Measurements from ENCODE around the gene MPC1.

DNA sequence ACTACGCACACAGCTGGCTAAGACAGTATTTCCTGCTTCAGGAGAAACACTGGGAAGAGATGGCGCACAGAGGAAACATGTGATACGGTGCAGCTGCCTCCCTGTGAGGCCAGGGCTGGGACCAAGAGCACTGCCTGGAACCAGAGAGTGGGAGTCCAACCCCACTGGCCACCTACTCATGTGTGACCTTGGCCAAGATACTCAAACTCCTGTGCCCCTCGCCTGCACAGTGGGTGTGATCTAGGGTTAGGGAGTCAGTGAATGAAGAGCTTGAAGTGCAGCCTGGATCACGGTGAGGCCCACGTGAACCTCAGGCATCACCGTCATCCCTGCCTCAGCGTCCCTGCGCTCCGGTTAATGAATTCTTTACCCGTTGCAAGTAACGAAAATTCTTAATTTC is 41.7 kb upstream of the MPC1 start:
- TF ChIP-seq, protein P1, sequence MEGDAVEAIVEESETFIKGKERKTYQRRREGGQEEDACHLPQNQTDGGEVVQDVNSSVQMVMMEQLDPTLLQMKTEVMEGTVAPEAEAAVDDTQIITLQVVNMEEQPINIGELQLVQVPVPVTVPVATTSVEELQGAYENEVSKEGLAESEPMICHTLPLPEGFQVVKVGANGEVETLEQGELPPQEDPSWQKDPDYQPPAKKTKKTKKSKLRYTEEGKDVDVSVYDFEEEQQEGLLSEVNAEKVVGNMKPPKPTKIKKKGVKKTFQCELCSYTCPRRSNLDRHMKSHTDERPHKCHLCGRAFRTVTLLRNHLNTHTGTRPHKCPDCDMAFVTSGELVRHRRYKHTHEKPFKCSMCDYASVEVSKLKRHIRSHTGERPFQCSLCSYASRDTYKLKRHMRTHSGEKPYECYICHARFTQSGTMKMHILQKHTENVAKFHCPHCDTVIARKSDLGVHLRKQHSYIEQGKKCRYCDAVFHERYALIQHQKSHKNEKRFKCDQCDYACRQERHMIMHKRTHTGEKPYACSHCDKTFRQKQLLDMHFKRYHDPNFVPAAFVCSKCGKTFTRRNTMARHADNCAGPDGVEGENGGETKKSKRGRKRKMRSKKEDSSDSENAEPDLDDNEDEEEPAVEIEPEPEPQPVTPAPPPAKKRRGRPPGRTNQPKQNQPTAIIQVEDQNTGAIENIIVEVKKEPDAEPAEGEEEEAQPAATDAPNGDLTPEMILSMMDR (IDR thresholded peaks at IDR 0.05; ENCODE audit: low read length): no peak
- no peak for TF ChIP-seq EZH2 (optimal IDR thresholded peaks at IDR 0.05; ENCODE audit: low read depth, low read length)
